ENCODE results near the gene TRAPPC3.

TRAPPC3 gene

DNA sequence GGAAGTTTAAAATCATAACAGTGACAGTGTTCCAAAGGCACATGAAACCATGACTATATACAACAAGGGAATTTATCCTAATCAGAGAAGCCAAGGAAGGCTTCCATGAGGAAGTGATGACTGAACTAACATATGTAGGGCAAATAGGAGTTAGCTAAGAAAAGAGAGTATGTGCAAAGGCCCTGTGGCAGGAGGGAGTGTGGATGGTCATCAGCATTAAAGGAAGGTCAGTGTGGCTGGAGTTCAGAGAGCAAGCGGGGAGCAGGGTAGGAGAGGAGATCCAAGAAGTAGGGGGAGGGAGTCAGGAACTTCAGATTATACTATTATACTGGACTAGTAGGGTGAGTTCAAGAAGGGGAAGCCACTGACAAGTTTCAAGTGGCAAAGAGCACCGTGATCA, 15.1 kb upstream of the TRAPPC3 start:
- FAIRE-seq (no peak), DNase-seq (ENCODE audit: insufficient read length, low spot score) (no peak)
- TF ChIP-seq, protein P1, sequence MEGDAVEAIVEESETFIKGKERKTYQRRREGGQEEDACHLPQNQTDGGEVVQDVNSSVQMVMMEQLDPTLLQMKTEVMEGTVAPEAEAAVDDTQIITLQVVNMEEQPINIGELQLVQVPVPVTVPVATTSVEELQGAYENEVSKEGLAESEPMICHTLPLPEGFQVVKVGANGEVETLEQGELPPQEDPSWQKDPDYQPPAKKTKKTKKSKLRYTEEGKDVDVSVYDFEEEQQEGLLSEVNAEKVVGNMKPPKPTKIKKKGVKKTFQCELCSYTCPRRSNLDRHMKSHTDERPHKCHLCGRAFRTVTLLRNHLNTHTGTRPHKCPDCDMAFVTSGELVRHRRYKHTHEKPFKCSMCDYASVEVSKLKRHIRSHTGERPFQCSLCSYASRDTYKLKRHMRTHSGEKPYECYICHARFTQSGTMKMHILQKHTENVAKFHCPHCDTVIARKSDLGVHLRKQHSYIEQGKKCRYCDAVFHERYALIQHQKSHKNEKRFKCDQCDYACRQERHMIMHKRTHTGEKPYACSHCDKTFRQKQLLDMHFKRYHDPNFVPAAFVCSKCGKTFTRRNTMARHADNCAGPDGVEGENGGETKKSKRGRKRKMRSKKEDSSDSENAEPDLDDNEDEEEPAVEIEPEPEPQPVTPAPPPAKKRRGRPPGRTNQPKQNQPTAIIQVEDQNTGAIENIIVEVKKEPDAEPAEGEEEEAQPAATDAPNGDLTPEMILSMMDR (IDR thresholded peaks at IDR 0.05; ENCODE audit: insufficient read depth, missing control alignments): no peak

DNA sequence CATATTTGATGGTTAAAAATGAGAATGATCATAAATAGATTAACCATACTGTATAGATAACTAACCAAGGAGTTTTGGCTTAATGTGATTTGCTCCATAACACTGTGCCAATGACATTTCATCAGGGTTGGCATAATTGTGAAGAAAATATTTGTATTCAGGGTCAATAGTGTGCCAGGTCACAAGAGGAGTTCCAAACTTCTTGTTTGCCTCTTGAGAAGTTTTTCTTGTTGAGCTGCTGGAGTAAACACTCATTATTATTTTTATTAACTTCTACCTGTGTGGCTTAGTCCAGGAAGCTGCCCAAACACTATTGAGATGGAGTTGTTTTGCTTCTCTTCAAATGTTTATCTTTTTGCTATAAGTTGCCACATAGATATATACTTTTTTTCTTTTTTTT, 14.1 kb upstream of the TRAPPC3 start:
- FAIRE-seq (no peak), DNase-seq (ENCODE audit: insufficient read length, low spot score) (no peak)
- TF ChIP-seq, protein P1 (IDR thresholded peaks at IDR 0.05; ENCODE audit: insufficient read depth, missing control alignments): no peak

DNA sequence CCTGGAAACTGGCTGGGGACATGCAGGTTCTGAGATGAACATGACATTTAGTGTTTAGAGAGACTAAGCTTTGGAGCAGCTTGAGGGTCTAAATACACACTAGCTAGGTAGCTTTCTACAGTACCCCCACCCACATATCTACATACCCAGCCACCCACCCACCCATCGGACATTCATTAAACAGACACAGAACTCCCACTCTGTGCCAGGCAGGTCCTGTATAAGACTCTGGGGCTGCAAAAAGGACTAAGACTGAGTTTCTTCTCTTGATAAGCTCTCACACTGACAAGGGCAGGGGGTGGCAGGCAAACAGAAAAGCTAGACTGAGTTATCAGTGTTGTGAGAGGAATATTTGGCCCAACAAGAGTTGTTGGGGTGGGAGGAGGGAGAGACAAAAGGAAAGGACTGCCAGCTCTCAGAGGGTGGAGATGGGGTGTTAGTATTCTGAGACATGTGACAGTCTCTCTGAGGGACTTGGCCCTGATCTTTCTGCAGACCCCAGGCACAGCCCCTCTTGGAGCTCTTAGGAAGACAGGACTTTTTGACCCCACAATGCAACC, 13.5 kb upstream of the TRAPPC3 start:
- no peak for DNase-seq (ENCODE audit: insufficient read length, low spot score)
- TF ChIP-seq, protein P1 (IDR thresholded peaks at IDR 0.05; ENCODE audit: insufficient read depth, missing control alignments): no peak
- FAIRE-seq: no peak

DNA sequence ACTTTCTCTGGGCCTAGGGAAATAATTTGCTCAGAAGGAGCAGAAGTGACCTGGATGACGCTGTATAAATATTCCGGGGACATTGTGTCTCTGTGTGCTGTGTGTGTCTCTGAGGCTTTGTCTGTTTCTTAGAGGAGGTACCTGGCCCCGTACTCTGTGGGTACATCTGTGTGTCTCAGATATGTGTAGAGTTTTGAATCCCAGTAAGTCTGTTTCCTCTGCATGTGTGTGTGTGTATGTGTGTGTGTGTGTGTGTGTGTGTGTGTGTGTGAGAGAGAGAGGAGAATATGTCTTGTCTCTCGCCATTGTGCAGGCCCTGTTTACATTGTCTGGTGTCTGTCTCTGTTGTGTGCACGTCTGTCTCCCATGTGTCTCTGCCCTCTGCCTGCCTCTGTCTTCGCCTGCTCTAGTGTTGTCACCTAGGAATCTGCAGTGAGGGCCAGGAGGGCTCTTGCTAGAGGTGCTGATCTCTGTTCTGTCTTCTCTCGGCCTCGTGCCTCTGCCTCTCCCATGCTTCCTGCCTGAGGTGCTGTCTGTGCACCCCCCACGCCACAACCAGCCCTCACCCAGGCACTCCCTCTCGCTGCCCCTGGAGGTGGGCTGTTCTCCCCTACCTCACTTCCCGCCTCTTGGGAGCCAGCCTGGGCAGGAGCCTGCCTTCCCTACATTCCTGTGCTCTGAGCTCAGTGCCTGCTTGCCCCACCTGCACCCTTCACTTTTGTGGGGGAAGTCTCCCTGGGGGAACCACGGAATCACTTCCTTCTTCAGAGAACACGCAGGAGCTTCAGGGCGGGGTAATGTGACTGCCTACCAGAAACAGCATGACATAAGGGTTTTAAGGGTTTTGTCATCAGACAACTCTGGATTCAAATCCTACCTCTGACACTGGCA, 12.6 kb upstream of the TRAPPC3 start:
- TF ChIP-seq, protein P1 (IDR thresholded peaks at IDR 0.05; ENCODE audit: insufficient read depth, missing control alignments): no peak
- FAIRE-seq: no peak
- DNase-seq (ENCODE audit: insufficient read length, low spot score): no peak

DNA sequence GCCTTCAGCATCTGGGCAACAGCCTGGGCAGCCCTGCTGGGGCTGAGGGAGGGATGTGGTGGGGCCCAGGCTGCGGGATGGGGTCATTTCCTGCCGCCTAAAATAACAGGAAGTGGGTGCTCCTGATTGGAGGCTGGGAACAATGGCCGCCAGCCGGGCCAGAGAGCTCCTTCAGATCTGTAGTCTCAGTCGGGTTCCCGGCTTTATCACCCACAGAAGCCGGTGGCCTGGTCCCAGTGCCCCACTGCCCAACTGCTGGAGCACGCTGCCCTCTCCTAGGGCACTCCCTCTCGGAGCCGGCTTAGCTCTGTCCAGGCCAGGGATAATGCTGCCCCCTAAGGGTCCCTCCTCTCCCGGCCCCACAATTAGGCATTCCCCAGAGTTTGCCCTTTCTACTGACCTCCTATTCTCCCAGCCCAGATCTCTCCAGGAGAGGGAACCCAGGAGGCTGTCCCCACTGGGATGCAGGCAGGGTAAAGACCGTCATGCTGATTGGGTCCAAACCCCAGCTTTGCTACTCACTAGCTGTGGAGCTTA, 11.7 kb upstream of the TRAPPC3 start:
- TF ChIP-seq, protein P1 (IDR thresholded peaks at IDR 0.05; ENCODE audit: insufficient read depth, missing control alignments): no peak
- FAIRE-seq (no peak), DNase-seq (ENCODE audit: insufficient read length, low spot score) (no peak)

DNA sequence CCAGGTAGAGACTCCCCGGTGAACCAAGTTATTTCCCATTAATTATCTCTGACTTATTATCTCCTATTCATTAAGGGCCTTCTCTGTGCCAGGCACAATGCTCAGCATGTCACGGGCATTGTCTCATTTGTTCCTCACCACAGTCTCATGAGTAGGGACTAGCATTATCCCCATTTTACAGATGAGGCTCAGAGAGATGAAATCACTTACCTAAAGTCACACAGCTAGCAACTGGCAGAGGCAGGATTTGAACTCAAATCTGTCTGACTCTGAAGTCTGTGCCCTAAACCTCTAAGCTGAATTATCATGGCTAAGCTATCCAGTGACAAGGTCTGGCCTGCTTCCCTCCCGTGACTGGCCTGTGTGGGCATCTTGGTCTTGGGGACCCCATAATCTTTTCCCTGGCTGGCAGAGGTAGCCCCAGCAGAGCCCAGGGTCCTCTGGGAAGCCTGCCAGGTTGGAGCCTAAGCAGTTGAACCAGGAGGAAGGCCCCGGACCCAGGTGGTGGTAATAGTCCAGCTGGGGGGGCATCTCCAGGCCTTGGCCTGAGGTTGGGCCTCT, 11.2 kb upstream of the TRAPPC3 start:
- TF ChIP-seq, protein P1 (IDR thresholded peaks at IDR 0.05; ENCODE audit: insufficient read depth, missing control alignments): no peak
- FAIRE-seq (no peak), DNase-seq (ENCODE audit: insufficient read length, low spot score) (no peak)
